Activated CD8-positive, alpha-beta T cell treated with anti-CD3 and anti-CD28 coated beads for 36 hours (primary cell): ENCODE results near the gene DPP9. TPM values are rescaled to one million over a fixed set of nuclear protein-coding genes. Genes with fewer than 3 reads are reported as not detected.

Experiments
- ATAC-seq: fragments of 200-7000 bp; cut with Tn5 transposase; one replicate; pipeline ENCODE4 v1.10.0; 2021; ENCODE audit warnings: mild to moderate bottlenecking, moderate library complexity
- CTCF ChIA-PET: fragments of 350-600 bp; sonication (Branson Sonifier 250); formaldehyde crosslinking; loops from one replicate; lab custom pipeline; 2021; ENCODE audit warnings: antibody characterized with exemption; lab: Charles Lee
- POLR2A ChIA-PET: fragments of 350-600 bp; sonication (Branson Sonifier 250); formaldehyde crosslinking; loops from one replicate; lab custom pipeline; 2021; ENCODE audit warnings: antibody characterized with exemption; lab: Charles Lee
- DNase-seq: peaks from one replicate; pipeline ENCODE4 v3.0.0-alpha.2; 2020
- H3K27ac Mint-ChIP-seq: one replicate; pipeline ENCODE4 v1.8.0; 2021; ENCODE audit warnings: mild to moderate bottlenecking, mixed read lengths
- H3K27me3 Mint-ChIP-seq: one replicate; pipeline ENCODE4 v1.8.0; 2021; ENCODE audit warnings: mixed read lengths
- H3K36me3 Mint-ChIP-seq: one replicate; pipeline ENCODE4 v1.8.0; 2021; ENCODE audit warnings: low read depth, mixed read lengths
- H3K4me1 Mint-ChIP-seq: one replicate; pipeline ENCODE4 v1.8.0; 2021; ENCODE audit warnings: low read depth, mixed read lengths
- H3K4me3 Mint-ChIP-seq: one replicate; pipeline ENCODE4 v1.8.0; 2021; ENCODE audit warnings: mild to moderate bottlenecking, moderate library complexity, mixed read lengths
- H3K9me3 Mint-ChIP-seq: one replicate; pipeline ENCODE4 v1.8.0; 2021; ENCODE audit warnings: mixed read lengths
- intact Hi-C: fragments of 100-400 bp; cut with micrococcal nuclease; formaldehyde crosslinking; loops from one replicate; pipeline ENCODE4 v1.10.0; 2022
- total RNA-seq, 2 experiments: library from RNA; stranded (reverse); gene quantifications; one replicate each; pipeline ENCODE4 v1.2.3, GENCODE V29; 2021
- TF ChIP-seq, protein P1 (sequence below): fragments of 200-600 bp; IDR thresholded peaks from one replicate; pipeline ENCODE4 v1.8.0; 2022; ENCODE audit warnings: antibody characterized with exemption, mild to moderate bottlenecking

Gene DPP9
- total RNA-seq, 2 experiments from 2014 or later = 60.4 to 64.0 TPM

DNA sequence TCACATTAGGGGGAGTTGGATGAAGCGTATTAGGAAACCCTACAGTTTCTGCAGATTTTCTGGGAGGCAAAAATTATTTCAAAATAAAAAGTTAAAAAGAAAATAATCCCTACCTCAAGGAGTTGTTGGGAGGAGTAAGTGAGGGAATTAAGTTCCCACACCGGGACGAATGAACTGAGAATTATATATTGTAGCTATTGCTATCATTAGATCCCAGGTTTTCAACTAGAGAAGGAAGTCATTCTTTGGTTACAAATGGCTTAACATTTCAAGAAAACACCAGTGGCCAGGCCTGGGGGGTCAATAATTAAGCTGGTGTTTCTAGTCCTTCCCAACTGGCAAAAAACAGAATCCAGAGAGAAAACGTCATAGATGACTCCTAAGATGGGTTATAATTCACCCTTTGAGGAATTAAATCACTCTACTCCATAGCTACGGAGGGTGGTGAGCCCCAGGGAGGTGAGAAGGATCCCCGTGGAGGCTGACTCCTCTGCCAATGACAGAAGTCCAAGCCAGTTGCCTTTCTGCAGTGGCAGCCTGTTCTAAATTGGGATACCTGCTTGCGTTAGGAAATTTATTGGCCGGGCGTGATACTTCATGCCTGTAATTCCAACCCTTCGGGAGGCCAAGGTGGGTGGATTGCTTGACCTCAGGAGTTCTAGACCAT is 52.3 kb downstream of the DPP9 start:
- DNase-seq = no peak
- H3K27me3 Mint-ChIP-seq = no peaks in the 10 kb centered on the region
- no peak for ATAC-seq
- POLR2A ChIA-PET = no interaction called here
- intact Hi-C loops = no loop called here
- TF ChIP-seq, protein P1, sequence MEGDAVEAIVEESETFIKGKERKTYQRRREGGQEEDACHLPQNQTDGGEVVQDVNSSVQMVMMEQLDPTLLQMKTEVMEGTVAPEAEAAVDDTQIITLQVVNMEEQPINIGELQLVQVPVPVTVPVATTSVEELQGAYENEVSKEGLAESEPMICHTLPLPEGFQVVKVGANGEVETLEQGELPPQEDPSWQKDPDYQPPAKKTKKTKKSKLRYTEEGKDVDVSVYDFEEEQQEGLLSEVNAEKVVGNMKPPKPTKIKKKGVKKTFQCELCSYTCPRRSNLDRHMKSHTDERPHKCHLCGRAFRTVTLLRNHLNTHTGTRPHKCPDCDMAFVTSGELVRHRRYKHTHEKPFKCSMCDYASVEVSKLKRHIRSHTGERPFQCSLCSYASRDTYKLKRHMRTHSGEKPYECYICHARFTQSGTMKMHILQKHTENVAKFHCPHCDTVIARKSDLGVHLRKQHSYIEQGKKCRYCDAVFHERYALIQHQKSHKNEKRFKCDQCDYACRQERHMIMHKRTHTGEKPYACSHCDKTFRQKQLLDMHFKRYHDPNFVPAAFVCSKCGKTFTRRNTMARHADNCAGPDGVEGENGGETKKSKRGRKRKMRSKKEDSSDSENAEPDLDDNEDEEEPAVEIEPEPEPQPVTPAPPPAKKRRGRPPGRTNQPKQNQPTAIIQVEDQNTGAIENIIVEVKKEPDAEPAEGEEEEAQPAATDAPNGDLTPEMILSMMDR = no peak
- peaks cover 13% of the 10 kb centered on the region for H3K36me3 Mint-ChIP-seq
- H3K9me3 Mint-ChIP-seq = no peaks in the 10 kb centered on the region
- H3K4me3 Mint-ChIP-seq = peak overlapping the region; percentile 40
- no peak overlapping the region for H3K27ac Mint-ChIP-seq
- H3K4me1 Mint-ChIP-seq = peaks cover 10% of the 10 kb centered on the region
- CTCF ChIA-PET = interaction anchor here (0.7 kb wide), 1 partner anchor 18 kb away, joined by 3 read pairs; no protein-coding TSS in a partner anchor

DNA sequence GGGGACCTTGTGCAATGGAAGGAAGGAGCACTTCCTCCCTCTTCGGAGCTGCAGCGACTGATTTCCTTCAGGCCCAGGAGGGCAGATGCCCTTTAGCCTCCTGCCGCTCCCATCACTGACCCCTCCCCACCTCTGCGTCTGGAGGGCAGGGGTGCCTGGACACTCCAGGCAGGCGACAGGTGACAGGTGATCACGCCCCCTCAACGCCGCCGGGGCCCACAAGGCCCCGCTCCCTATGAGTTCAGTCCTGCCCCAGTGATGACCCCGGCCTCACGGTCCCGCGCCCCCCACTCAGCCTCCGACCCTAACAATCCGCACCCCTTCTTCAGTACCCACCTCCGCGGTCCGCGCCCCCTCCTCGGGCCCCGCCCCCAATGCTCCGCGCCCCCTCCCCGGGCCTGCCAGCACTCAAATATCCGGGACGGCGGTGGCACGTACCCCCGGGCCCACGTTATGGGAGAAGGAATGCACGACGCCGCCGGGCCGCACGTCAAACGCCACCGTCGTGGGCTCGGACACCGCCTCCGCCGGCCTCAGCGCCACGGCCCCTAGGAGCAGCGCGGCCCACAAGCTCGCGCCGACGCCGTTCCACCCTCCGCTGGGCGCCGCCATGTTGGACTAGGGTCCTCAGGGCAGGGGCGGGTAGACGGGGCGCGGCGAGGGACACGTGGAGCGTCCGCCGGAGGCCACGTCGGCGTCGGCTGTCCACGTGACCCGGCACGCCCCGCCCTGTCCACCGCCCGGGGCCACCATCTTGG is 53.7 kb downstream of the DPP9 start, which contains the start of gene MYDGF:
Gene MYDGF, minus strand, starts transcription at position 620 of the 758 bp plus-strand sequence. Its CDS starts 8 bp downstream, at position 612.
- Mint-ChIP-seq H3K36me3 (peaks cover 15% of the 10 kb centered on the region), H3K4me3 (peak within 1 kb of the TSS; percentile 88), H3K27ac (peak within 1 kb of the TSS; percentile 85), H3K9me3 (no peaks in the 10 kb centered on the region), H3K27me3 (no peaks in the 10 kb centered on the region), H3K4me1 (peaks cover 13% of the 10 kb centered on the region)
- ATAC-seq = peak; percentile 99
- TF ChIP-seq, protein P1 = no peak
- ChIA-PET POLR2A (interaction anchor here (0.6 kb wide), 1 partner anchor 290 kb away, joined by 3 read pairs; no protein-coding TSS in a partner anchor), CTCF (no interaction called here)
- peak; percentile 95 for DNase-seq
- intact Hi-C loops = no loop called here

DNA sequence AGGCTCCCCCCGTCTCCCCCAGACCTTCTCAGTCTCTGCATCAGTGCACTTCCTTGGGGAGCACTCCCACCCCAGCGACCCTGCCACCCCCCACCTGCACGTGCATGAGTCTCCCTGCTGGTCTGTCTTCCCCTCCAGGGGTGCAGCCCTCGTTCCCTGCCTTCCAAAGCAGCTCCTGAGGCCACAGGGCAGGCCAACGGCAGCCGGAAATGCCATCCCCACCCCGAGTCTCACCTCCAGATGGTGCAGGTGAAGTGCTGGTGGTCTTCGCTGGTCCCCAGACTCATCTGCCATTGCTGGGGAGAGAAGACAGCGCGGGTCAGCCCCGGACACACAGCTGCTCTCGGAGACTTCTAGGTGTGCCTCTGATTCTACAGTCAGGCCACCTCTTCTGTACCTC is 59.0 kb downstream of the DPP9 start:
- H3K27me3 Mint-ChIP-seq = no peaks in the 10 kb centered on the region
- no peaks in the 10 kb centered on the region for H3K9me3 Mint-ChIP-seq
- DNase-seq (no peak), ATAC-seq (no peak)
- H3K36me3 Mint-ChIP-seq = peaks cover 22% of the 10 kb centered on the region
- H3K4me3 Mint-ChIP-seq = no peak overlapping the region
- ChIA-PET CTCF (interaction anchor here (0.5 kb wide), 1 partner anchor 680 kb away, joined by 3 read pairs; no protein-coding TSS in a partner anchor), POLR2A (interaction anchor here (1.3 kb wide), 1 partner anchor 9 kb away, joined by 5 read pairs; no protein-coding TSS in a partner anchor)
- intact Hi-C loops = no loop called here
- TF ChIP-seq, protein P1 = no peak
- peaks cover 15% of the 10 kb centered on the region for H3K4me1 Mint-ChIP-seq
- no peak overlapping the region for H3K27ac Mint-ChIP-seq

DNA sequence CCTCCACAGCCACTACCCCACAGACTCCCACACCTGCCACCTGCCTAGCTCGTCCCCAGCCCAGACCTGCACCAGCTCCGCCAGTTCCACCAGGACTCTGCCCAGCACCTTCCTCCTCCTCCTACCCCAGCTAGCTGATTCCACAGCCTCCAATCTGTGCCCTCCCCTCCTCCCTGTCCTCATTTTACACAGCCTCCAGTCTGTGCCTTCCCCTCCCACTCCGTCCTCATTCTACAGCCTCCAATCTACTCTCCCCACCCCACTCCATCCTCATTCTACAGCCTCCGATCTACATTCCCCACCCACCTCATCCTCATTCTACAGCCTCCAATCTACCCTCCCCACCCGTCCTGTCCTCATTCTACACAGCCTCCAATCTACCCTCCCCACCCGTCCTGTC is 60.8 kb downstream of the DPP9 start:
- no peak overlapping the region for H3K4me3 Mint-ChIP-seq
- intact Hi-C loops = no loop called here
- CTCF ChIA-PET = no interaction called here
- peaks cover 21% of the 10 kb centered on the region for H3K36me3 Mint-ChIP-seq
- TF ChIP-seq, protein P1 = no peak
- peaks cover 5% of the 10 kb centered on the region for H3K4me1 Mint-ChIP-seq
- H3K9me3 Mint-ChIP-seq = no peaks in the 10 kb centered on the region
- POLR2A ChIA-PET = no interaction called here
- no peak overlapping the region for H3K27ac Mint-ChIP-seq
- no peak for ATAC-seq
- H3K27me3 Mint-ChIP-seq = no peaks in the 10 kb centered on the region
- DNase-seq = no peak
